ENCODE measurements around the gene ATL3.
"Not testable (repeated sequence)": the region's sequence is repeated elsewhere in the genome, so short reads cannot be mapped to it uniquely, and the experiment has no call there.

Gene ATL3

DNA sequence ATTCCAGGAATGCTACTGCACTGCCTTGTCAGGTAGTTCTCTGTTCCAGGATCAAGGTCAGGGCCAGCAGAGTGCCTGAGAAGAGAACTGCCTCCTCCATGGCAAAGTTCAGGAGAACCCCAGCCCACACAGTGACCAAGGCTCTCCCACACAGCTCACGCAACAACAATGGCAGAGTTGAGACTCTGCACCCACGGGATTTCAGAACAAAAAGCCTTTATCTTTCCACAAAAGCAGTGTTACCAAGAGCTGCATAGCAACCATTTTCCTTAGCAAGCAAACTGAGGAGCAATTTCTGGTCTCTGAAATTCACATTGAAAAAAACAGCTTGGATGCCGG is 68.0 kb downstream of the ATL3 start:
- no peaks in the 10 kb centered on the region for H3K36me3 ChIP-seq (ENCODE audit: low read depth)
- no peak overlapping the region for H3K4me3 ChIP-seq (ENCODE audit: severe bottlenecking)
- no peaks in the 10 kb centered on the region for H3K27me3 ChIP-seq (ENCODE audit: insufficient read depth, poor library complexity, severe bottlenecking)
- H3K4me1 ChIP-seq (ENCODE audit: insufficient read depth, poor library complexity, severe bottlenecking): no peaks in the 10 kb centered on the region
- H3K27ac ChIP-seq (ENCODE audit: poor library complexity, severe bottlenecking): no peak overlapping the region
- TF ChIP-seq, protein P1, sequence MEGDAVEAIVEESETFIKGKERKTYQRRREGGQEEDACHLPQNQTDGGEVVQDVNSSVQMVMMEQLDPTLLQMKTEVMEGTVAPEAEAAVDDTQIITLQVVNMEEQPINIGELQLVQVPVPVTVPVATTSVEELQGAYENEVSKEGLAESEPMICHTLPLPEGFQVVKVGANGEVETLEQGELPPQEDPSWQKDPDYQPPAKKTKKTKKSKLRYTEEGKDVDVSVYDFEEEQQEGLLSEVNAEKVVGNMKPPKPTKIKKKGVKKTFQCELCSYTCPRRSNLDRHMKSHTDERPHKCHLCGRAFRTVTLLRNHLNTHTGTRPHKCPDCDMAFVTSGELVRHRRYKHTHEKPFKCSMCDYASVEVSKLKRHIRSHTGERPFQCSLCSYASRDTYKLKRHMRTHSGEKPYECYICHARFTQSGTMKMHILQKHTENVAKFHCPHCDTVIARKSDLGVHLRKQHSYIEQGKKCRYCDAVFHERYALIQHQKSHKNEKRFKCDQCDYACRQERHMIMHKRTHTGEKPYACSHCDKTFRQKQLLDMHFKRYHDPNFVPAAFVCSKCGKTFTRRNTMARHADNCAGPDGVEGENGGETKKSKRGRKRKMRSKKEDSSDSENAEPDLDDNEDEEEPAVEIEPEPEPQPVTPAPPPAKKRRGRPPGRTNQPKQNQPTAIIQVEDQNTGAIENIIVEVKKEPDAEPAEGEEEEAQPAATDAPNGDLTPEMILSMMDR (IDR thresholded peaks at IDR 0.05; ENCODE audit: poor library complexity, severe bottlenecking): no peak
- ATAC-seq (ENCODE audit: low read depth) (no peak), DNase-seq (ENCODE audit: low spot score) (no peak)
- H3K9me3 ChIP-seq (ENCODE audit: severe bottlenecking): no peaks in the 10 kb centered on the region

DNA sequence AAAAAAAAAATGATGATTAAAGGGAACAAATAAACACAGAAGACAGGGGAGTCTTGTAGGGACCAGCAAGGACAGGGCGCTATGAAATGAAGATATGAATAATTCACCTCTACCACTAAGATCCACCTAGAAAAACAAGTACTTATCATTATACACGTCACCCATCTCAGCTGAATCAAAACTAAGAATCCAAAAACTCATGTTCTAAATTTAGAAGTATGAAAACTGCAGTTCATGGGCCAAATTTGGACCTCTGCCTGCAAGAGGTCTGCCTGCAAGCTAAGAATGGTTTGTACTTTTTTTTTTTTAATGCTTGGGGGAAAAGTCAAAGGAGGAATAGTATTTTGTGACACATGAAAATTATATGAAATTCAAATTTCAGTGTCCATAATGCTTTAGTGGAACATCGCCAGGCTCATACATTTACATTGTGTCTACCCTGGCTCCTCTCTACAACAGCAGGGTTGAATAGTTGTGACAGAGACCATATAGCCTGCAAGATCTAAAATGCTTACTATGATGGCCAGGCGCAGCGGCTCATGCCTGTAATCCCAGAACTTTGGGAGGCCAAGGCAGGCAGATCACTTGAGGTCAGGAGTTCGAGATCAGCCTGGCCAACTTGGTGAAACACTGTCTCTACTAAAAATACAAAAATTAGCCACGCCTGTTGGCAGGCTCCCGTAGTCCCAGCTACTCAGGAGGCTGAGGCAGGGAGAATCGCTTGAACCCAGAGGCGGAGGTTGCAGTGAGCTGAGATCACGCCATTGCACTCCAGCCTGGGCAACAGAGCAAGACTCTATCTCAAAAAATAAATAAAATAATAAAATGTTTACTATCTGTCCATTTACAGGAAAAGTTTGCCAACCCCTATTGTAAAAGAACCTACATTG is 68.6 kb downstream of the ATL3 start:
- not testable (repeated sequence) for H3K27me3 ChIP-seq (ENCODE audit: insufficient read depth, poor library complexity, severe bottlenecking); H3K36me3 ChIP-seq (ENCODE audit: low read depth); ATAC-seq (ENCODE audit: low read depth); DNase-seq (ENCODE audit: low spot score); H3K27ac ChIP-seq (ENCODE audit: poor library complexity, severe bottlenecking); H3K9me3 ChIP-seq (ENCODE audit: severe bottlenecking); H3K4me3 ChIP-seq (ENCODE audit: severe bottlenecking); H3K4me1 ChIP-seq (ENCODE audit: insufficient read depth, poor library complexity, severe bottlenecking)

DNA sequence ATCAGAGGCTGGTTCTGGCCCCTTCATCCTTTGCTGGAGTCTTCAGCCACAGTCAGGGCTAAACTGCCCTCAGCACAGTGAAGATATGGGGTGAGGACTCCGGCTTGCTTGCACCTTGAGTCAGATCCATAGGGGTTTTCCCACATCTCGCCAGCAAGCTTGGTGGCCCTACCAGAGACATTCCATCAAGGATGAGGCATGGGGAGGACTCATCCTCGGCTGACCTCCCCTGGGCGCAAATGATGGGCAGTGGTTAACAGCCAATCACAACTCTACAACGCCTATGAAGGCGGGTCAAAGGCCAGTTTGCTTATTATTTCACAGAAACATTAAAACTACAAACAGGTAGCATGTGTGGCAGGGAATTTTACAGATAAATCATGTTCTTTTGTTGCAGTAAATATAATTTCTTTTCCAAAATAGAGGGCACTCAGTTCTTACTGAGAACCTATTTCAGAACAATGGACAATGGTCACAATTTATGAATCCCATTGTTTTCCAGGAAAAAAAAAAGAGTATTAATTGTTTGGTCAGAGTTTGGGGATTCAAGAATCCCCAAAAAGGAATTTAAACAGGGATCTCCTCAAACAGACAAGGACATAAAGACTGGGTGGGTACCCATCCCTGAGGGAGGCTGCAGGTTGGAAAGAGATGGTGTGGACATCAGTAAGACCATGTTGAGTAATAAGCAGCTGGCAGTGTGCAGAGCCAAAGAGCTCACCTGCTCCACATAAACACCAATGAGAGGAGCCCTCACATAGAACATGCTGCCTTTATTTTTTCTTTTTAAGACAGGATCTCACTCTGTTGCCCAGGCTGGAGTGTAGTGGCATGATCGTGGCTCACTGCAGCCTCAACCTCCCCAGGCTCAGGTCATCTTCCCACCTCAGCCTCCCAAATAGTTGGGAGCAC is 71.7 kb downstream of the ATL3 start:
- Histone ChIP-seq H3K36me3 (ENCODE audit: low read depth) (no peaks in the 10 kb centered on the region), H3K4me1 (ENCODE audit: insufficient read depth, poor library complexity, severe bottlenecking) (no peaks in the 10 kb centered on the region), H3K9me3 (ENCODE audit: severe bottlenecking) (no peaks in the 10 kb centered on the region), H3K27me3 (ENCODE audit: insufficient read depth, poor library complexity, severe bottlenecking) (no peaks in the 10 kb centered on the region), H3K4me3 (ENCODE audit: severe bottlenecking) (no peak overlapping the region), H3K27ac (ENCODE audit: poor library complexity, severe bottlenecking) (no peak overlapping the region)
- ATAC-seq (ENCODE audit: low read depth): peak; percentile 75
- TF ChIP-seq, protein P1 (IDR thresholded peaks at IDR 0.05; ENCODE audit: poor library complexity, severe bottlenecking): no peak
- no peak for DNase-seq (ENCODE audit: low spot score)

DNA sequence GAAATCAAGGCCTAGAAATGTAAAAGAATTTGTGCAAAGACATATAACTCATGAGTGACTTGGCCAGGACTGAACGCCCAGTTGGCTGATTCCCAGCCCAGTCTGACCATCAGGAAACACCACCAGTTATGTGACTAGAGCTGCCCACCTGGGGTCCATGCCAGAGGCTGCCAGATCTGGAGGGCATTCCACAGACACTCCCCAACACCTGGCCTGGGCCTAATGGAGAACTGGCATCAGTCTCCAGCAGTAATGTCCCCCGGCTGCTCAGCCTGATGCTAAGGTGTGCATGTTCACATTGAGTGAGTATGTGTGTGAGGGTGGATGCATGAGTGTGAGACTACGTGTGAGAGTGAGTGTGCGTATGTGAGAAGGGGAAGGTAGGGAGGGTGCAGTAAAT is 72.6 kb downstream of the ATL3 start:
- no peaks in the 10 kb centered on the region for H3K9me3 ChIP-seq (ENCODE audit: severe bottlenecking)
- no peak overlapping the region for H3K27ac ChIP-seq (ENCODE audit: poor library complexity, severe bottlenecking)
- no peaks in the 10 kb centered on the region for H3K27me3 ChIP-seq (ENCODE audit: insufficient read depth, poor library complexity, severe bottlenecking)
- no peak for DNase-seq (ENCODE audit: low spot score)
- TF ChIP-seq, protein P1 (IDR thresholded peaks at IDR 0.05; ENCODE audit: poor library complexity, severe bottlenecking): no peak
- H3K4me1 ChIP-seq (ENCODE audit: insufficient read depth, poor library complexity, severe bottlenecking): no peaks in the 10 kb centered on the region
- H3K4me3 ChIP-seq (ENCODE audit: severe bottlenecking): no peak overlapping the region
- no peaks in the 10 kb centered on the region for H3K36me3 ChIP-seq (ENCODE audit: low read depth)
- ATAC-seq (ENCODE audit: low read depth): no peak; the same call in 2 of the 3 replicates

DNA sequence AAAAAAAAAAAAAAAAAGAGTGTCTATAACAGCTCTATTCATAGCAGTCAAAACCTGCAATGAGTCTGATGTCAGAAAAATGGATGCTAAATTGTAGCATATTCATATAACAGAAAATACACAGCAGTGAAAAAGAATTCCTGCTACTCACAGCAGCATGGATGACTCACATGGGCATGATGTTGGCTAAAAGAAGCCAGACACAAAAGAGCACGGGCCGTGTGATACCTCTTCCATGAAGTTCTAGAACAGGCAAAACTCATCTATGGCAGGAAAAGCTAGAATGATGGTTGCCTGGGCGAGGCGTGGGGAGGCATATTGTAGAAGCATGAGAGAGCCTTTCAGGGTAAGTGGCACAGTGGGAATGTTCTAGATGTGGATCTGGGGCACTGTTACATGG is 75.9 kb downstream of the ATL3 start:
- no peaks in the 10 kb centered on the region for H3K27me3 ChIP-seq (ENCODE audit: insufficient read depth, poor library complexity, severe bottlenecking)
- DNase-seq (ENCODE audit: low spot score): no peak
- no peak overlapping the region for H3K4me3 ChIP-seq (ENCODE audit: severe bottlenecking)
- no peak for ATAC-seq (ENCODE audit: low read depth)
- H3K36me3 ChIP-seq (ENCODE audit: low read depth): no peaks in the 10 kb centered on the region
- no peaks in the 10 kb centered on the region for H3K4me1 ChIP-seq (ENCODE audit: insufficient read depth, poor library complexity, severe bottlenecking)
- no peaks in the 10 kb centered on the region for H3K9me3 ChIP-seq (ENCODE audit: severe bottlenecking)
- no peak overlapping the region for H3K27ac ChIP-seq (ENCODE audit: poor library complexity, severe bottlenecking)
- TF ChIP-seq, protein P1 (IDR thresholded peaks at IDR 0.05; ENCODE audit: poor library complexity, severe bottlenecking): no peak
